ENCODE data around the gene POLG2. TPM values are rescaled to one million over a fixed set of nuclear protein-coding genes. Genes with fewer than 3 reads are reported as not detected.
A peak's percentile ranks its signal among the peaks of the same experiment; 100 is the strongest.

The POLG2 gene
- total and polyA plus RNA-seq, 11 donors, result 1.4 to 8.7 (median 5.7) TPM

- H3K9me3 ChIP-seq, result no peaks in the 10 kb centered on the region
- 85 to 87% (median 86%) methylated on average over 8 of the region's 8 CpGs for WGBS, 4 donors
- no peaks in the 10 kb centered on the region for H3K27me3 ChIP-seq
- no peak overlapping the region for H3K4me3 ChIP-seq
- peaks cover 14 to 81% (median 75%) of the 10 kb centered on the region in 9 donors for H3K36me3 ChIP-seq
- ATAC-seq (no peak), DNase-seq (no peak)
- no peak overlapping the region for H3K27ac ChIP-seq
- intact Hi-C loops (cut with DNase I), result loop anchor here in 2 of 10 donors (10.0 kb wide), 3 partner anchors 196 to 676 kb away; partner anchors contain the start of genes FTSJ3 (in 1 of the 2) and PSMC5 (in 1 of the 2)
- H3K4me1 ChIP-seq, result peaks cover 5 to 86% (median 64%) of the 10 kb centered on the region in 12 donors
- TF ChIP-seq POLR2A (IDR thresholded peaks at IDR 0.05) (no peak), CTCF (IDR thresholded peaks at IDR 0.05) (no peak)
These were observed 3.6 kb upstream of the POLG2 start for GRCh38 chr17:64500487-64500859.

- no peak for DNase-seq
- peaks cover 13 to 77% (median 75%) of the 10 kb centered on the region in 9 donors for H3K36me3 ChIP-seq
- 76 to 85% (median 80%) methylated on average over 6 of the region's 6 CpGs for WGBS, 4 donors
These were observed 3.1 kb upstream of the POLG2 start for GRCh38 chr17:64499805-64500486.

GRCh38 chr17:64498308-64499203, 1.7 kb upstream of the POLG2 start:
- no peak for ATAC-seq
- no peak for DNase-seq
- WGBS, 4 donors, result 62 to 75% (median 67%) methylated on average over 7 of the region's 7 CpGs
- H3K4me1 ChIP-seq, result peaks cover 5 to 92% (median 66%) of the 10 kb centered on the region in 12 donors
- H3K27me3 ChIP-seq, result no peaks in the 10 kb centered on the region
- H3K9me3 ChIP-seq, result no peaks in the 10 kb centered on the region
- no peak overlapping the region for H3K4me3 ChIP-seq
- TF ChIP-seq CTCF (IDR thresholded peaks at IDR 0.05) (no peak), POLR2A (IDR thresholded peaks at IDR 0.05) (no peak)
- H3K27ac ChIP-seq, result peak overlapping the region in 2 of 12 donors; percentile 89 to 91
- intact Hi-C loops (cut with DNase I), result loop anchor here in 5 of 10 donors (5.0 to 10.0 kb wide), 3 partner anchors 76 to 194 kb away; no protein-coding TSS in a partner anchor
- peaks cover 9 to 63% (median 62%) of the 10 kb centered on the region in 9 donors for H3K36me3 ChIP-seq

More at GRCh38 chr17:64499805-64500486, 3.1 kb upstream of the POLG2 start:
- no peak for TF ChIP-seq CTCF (IDR thresholded peaks at IDR 0.05)
- no peak for TF ChIP-seq POLR2A (IDR thresholded peaks at IDR 0.05)
- Histone ChIP-seq H3K9me3 (no peaks in the 10 kb centered on the region), H3K27me3 (no peaks in the 10 kb centered on the region), H3K4me1 (peaks cover 5 to 91% (median 70%) of the 10 kb centered on the region in 12 donors), H3K27ac (no peak overlapping the region), H3K4me3 (no peak overlapping the region)
- intact Hi-C loops (cut with DNase I), result loop anchor here in 7 of 10 donors (5.0 to 10.0 kb wide), 5 partner anchors 78 to 675 kb away; partner anchors contain the start of genes FTSJ3 (in 1 of the 7) and PSMC5 (in 1 of the 7)
- no peak for ATAC-seq
